Measurements from ENCODE around the gene AQP12B.

The AQP12B gene

DNA sequence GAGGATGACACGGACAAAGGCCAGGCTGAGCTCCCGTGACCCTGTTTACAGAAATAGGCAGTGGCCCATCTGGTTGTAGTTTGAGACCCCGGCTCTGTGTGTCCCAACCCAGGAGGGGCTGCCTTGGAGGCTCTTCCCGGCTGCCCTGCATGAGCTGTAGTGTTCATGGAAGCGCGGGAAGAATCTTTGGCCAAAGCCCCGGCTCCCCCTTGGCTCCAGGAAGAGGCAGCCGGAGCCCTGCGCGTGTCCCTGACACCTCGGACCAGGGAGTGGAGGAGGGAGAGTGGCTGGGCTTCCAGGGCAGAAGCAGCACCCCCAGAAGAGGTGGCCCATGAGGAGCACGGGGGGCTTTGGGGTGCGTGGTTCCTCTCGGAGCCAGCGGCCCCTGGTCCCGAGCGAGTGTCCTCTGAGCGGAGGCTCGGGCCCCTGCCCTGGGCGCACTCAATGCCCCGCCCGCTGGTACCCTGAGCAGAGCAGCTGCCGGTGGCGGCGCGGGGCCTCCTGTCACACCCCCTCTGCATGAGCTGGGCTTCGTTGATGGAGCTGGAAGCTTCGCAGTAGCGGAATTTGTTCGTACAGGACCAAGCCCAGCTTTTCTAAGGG is 35.7 kb downstream of the AQP12B start:
- no peak for DNase-seq

DNA sequence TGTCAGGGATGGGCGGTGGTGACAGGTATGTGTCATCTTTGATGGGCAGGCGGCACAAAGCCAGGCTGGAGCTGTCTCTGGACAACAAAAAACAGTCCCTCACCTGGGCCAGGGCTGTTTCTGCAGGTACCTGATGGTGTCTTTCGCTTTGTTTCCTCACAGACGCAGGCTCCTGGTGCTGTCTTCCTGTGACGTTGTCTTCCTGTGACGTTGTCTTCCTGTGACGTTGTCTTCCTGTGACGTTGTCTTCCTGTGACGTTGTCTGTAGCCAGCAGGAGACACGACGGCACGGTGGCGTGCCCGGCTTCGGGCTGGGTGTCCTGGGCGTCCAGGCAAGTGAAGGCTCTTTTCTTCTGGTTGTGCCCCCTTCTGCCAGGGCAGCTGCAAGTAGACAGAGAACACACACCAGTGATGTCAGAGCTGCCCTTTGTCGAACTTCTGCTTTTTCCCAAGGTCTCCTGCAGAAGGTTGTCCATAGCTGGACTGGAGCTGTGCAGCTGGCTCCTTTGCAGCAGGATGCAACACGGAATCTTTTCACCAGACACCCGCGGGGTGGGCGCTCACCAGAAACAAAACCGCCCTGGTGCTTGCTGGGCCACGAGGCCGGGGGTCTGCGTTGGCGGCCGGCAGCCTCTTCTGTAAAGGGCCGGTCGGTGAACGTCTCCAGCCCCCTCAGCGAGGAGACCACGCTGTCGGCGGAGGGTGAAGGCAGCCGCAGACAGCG is 36.3 kb downstream of the AQP12B start:
- peak; percentile 71 to 73 for DNase-seq

DNA sequence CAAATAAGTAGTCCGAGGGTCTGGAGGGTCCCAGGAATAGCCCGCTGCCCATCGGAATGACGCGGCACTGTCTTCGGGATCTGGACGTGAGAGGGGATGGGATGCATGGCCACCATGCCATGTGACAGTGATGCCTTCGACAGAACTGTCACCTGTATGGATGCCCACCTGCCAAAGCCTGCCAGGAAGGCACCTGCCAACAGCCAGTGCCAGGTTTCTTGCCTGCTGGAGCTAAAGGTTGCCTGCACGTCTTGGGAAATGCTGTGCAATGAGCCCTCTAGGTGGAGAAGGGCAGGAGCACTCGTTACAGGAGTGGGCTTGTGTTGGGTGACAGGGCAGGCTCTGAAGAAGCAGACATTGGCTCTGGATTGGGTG is 36.9 kb downstream of the AQP12B start:
- DNase-seq = no peak

DNA sequence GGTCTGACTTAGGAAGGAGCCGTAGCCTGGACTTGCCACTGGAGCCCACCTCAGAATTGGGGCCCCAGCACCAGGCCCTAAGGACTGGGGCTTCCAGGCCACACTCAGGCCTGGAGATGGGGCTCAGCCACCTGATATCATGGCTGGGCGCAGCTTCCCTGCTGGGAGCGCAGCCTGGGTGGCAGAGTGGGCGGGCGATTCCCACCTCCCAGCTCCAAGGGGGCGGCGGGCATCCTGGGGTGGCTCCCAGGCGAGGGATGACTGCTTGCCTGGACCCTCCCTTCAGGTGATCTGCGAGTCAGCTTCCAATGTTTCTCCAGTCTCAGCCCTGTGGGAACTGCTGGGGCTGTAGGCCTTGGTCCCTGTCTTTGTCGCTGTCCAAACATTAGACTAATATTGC is 37.3 kb downstream of the AQP12B start:
- no peak for DNase-seq

DNA sequence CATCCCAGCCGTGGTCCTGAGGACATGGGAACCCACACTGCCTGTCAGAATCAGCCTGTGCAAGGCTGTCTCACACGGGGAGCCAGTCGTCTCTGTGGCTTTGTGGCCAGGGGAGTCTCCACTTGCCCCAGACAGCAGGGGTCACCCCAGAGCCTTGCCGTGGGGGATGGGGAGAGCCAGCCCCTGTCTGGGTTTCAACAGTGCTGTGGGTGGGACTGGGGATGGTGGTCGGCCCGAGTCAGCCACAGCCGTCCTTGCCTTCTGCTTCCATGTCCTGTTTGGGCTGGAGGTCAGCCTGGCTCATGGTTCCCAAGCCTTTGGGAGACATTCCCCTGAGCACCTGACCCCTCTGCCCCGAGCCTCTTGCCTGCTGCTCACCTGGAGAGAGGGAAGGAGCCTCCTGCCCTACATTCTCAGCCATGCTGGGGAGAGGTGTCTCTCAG is 37.8 kb downstream of the AQP12B start:
- no peak for DNase-seq

DNA sequence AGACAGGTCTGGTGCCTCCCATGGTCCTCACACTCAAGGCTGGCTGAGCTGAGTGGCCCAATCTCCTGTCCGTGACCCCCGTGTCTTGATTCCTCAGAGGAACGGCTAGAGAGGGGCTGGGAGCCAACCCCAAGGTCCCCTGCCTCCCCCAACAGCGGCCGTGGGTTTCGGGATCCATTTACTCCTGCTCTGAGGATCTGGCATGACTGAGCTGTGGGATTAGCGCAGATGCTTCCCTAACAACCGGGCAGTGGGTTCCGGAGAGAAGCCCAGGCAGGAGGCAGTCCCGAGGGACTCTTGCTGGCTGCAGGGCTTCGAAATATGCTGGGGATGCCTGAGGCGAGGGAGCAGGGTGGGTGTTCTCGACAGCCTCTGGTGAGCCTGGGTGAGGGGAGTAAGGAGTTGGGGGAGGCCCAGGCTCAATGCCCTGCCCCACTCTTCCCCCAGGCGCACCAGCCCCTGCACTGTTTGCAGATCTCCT is 38.5 kb downstream of the AQP12B start:
- DNase-seq = no peak

DNA sequence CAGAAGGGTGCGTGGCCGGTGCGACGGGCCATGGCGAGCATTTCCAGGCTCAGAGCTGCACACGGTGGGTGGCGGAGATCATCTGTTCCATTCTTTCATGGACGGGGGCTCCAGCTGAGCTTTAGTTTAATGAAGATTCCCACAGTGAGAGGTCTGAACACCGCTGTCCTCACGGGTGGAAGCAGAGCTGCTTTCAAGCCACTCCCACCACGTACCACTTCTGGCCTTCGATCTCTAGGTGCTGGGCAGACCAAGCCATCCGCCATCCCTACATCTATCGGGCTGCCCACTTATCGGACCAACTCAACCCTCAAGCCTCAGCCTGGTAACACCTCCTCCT is 38.9 kb downstream of the AQP12B start:
- no peak for DNase-seq

DNA sequence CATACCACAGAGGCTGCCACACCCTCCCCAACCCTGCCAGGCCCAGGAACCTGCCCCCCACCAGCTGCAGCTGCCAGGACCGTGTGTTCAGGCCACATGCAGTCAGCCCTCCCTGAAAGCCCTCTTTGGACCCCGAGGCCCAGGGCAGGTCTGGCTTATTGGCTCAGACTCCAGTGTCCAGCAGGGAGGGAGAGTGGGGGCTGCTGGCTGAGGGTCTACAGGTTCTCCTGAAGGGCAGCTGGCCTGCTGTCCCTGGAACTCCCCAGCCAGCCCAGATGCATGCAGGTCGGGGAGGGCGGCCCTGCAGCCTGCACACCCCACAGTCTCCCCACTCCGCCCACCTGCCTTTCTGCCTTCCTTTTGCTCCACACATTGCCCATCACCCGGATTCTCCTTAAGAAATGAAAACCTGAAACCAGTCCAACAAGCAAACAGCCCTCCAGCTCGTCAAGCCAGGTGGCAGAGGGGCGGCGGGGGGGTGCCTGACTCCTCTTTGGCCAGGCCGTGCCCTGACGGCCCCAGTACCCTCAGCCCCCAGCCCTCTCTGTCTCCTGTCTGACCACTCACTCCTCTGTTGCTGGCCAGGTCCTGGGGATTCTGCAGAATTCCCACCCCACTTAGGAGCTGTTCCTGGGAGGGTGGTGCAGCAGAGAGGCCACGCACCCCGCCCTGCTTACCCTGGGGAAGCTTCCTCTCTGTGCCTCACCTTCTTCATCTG is 39.4 kb downstream of the AQP12B start:
- DNase-seq = no peak

DNA sequence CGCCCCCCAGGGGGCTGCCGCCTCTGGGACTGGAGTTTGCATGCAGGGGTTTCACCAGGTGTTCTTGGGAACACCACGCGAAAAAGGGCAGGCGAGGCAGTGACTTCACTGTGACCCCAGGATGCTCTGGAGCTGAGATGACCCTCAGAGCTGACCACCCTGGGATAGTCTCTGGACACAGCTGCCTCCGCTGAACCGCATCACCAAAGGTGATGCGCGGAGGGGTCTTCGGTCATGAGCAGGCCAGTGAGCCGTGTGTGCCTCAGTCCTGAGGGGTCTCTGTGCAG is 39.9 kb downstream of the AQP12B start:
- DNase-seq = no peak

DNA sequence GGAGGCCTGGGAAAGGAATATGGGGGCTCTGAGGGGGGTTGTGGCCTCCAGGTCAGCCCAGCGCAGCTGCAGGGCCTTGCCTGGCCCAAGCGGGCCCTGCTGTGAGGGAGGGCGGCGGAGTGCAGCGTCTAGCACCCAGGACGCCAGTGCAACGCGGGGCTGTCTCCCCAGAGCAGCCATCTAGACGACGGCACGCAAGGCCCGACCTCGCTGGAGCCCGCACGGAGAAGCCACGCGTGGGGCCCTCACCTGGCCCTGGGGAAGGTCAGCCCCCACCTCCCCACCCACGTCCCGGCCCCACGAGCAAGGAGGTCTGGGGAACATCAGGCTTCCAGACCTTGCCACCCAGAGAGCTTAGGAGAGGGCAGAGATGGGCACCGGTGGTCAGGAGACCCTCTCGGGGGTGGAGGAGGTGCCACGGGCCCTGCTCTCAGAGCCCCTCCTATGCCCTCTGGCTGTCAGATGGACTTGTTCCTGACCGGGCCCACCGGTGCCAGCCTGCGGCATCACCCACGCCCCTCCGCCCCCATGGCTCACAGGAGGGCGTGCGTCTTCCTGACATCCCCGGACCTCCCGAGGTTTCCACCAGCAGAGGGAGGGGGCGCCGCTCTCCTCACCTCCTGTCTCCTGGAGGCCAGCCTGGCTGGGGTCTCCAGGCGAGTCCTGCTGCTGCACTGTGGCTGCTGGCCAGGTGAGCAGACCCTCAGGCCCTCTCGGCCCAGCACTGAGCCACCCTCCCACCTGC is 40.5 kb downstream of the AQP12B start:
- no peak for DNase-seq

DNA sequence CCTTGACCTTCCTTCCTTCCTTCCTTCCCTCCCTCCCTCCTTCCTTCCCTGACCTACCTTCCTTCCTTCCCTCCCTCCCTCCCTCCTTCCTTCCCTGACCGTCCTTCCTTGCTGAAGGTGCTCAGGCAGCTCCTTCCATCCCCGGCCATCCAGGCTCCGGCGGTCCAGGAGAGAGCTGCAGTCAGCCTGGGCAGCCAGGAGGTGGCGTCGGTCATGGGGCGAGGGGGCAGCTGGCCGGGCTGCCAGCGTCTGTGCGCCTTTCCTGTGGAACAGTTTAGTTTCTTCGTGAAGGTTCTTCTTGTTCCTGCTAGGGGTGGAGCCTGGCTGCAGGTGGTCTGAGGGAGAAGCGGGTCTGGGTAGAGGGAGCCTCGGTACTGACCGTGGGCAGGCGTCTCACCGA is 41.7 kb downstream of the AQP12B start:
- DNase-seq = no peak

DNA sequence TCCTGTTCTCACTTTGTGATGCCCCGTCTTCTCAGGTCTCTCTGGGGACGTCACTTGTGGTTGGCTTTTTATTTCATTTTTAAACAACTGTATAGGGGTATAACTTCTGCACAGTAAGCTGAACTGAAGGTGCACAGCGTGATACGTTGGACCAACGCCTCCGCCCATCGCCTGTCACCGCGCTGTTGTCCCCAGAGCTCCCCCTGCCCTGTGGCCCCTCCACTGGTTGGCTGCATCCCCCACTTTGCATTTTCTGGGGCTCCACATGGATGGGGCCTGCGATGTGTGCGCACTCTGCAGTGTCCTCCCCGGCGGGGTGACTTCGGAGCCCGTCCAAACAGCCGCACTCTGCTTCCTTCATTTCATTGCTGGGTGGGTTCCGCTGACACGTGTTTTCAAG is 43.1 kb downstream of the AQP12B start:
- no peak for DNase-seq

DNA sequence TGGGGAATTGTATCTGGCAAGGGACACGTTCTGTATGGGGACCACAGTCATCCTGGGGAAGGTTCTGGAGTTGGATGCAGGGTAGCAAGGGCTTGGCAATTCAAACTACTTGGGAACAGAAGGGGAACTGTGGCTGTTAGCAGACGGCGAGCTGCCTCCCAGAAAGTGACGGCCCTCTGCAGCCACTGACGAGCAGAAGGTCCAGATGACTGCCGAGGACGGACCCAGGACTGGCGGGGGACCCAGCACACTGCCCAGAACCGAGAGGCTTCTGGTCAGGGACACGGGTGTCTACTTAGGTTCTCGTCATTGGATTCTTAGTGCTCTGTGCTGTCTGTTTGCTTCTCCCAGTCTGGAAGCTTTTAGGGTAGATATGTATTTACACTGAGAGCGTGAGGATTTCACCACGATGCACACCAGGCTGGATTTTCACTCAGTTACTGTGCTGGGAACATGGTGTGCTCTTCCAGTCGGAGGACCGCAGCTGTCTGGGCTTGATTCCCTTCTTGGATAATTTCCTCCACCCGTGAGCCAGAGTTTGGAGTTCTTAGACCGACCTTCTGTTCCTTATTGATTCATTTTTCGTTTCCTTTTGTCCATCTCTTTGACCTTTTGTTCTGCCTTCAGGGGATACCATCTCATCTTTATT is 44.0 kb downstream of the AQP12B start:
- no peak for DNase-seq

DNA sequence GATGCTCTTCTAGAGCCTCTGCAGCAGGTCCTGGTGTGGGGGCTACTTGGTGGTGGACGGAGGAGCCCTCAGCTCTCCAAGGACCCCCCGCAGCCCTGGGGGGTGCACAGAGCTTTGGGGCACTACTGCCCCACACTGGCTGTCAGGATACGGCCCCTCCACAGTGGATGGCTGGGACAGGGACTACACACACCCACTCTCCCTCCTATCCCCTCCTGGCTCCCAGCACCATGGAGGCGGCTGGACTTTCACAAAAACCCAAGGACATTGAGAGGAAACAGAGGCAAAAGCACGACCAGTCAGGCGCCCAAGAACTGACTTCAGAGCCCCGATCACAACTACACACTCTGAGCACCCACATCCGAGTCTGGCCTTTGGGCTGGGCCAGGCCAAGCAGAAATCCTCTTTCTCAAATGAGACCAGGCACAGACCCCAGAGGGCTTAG is 44.8 kb downstream of the AQP12B start:
- no peak for DNase-seq

DNA sequence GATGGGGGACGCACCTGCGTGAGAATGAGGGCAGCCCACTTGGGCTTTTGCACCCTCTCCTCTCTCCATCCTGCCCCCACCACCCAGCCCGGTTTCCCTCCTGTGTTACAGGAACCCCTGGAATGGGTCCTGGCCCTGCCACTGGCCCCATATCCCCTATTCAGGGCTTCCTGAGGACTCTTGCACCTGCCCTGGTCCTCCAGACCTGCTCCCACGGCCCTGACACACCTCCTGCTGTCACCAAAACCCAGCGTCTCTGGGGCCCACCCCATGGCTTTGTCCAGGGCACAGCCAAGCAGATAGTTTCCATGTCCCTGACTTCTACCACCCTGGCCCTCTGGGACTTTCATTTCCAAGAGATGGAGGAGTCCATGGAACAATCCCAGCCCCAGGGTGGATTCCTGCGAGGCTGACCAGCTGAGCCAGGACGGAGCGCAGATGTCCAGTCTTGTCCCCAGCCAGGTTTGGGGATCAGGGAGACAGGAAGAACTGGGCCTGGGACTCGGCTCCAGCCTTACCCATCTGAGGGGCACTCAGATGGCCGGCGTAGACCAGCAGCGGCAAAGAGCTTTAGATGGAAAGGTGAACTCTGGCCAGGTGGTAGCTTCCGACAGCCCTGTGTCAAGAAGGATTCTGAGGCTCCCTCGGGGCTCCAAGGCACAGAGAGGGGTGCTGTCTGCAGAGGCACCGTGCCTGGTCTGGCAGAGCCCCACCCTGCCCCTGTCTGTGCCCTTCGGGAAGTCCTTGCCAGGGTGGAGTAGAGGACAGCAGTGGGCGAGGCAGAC is 45.4 kb downstream of the AQP12B start:
- DNase-seq = no peak

DNA sequence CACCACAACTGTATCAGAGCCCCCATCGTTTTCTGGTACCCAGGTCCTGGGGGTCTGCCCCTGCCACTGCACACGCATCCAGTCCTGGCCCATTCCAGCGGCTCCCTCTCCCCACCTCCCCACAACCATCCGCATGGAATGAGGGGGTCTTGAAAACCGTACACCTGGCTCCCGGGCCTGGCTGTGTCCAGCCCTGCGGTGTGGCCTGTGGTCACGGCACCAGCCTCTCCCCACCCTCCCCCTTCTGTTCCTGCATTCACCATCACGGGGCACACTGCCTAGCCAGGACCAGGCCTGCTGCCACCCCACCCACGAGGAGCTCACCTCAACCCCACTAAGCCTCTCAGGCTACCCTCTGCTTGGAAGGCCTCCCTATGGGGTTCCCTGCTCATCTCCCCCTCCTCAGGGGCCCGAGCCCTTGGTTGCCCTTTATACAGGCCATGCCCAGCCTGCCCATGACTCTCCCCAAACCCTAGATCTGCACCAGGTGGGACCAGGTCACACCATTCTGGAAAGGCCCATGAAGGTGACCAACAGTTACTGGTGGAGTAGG is 46.0 kb downstream of the AQP12B start:
- DNase-seq = peak in 1 of 2 donors; percentile 5

DNA sequence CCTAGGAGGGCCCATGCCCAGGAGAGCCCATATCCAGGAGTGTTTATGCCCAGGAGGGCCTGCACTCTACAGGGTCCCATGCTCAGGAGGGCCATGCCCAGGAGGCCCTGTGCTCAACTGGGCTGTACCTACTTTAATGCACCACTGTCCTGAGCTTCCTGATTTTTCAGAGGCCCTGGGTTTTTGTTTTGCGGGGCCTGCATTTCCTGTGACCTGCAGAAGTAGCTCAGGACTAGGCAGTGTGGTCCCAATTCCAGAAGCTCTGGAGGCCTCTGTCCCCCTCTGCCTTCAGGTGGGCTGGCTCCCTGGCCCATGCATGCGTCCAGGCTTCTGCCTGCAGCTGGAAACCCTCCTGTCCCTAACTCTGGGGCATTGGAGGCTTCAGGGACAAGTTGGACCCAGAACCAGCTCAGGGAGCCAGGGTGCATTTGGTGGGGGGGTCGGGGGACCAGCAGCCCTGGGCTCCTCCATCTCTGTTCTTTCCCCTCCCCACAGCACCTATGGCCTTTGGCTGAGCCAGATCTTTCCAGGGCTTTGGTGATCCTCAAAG is 46.6 kb downstream of the AQP12B start:
- peak in 1 of 2 donors; percentile 6 for DNase-seq

DNA sequence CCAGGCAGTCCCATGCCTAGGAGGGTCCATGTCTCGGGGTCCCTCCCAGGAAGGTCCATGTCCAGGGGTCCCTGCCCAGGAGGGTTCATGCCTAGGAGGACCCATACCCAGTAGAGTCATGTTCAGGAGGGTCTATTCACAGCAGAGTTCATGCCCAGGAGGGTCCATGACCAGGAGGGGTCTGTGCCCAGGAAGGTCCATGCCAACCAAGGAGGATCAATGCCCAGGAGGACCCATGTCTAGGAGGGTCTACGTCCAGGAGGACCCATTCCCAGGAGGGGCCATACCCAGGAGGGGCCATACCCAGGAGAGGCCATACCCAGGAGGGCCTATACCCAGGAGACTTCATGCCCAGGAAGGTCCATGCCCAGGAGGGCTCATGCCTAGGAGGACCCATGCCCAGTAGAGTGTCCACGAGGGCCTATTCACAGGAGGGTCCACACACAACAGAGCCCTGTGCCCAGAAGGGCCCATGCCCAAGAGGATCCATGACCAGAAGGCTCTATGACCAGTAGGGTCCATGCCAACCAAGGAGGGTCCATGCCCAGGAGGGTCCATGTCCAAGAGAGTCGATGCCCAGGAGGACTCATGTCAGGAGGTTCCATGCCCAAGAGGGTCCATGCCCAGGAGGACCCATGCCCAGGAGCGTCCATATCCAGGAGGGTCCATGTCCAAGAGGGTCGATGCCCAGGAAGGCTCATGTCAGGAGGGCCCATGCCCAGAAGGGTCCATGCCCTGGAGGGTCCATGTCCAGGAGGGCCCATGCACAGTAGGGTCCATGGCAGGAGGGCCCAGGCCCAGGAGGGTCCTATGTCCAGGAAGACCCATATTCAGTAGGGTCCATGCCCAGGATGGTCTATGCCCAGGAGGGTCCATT is 47.3 kb downstream of the AQP12B start:
- no peak for DNase-seq

DNA sequence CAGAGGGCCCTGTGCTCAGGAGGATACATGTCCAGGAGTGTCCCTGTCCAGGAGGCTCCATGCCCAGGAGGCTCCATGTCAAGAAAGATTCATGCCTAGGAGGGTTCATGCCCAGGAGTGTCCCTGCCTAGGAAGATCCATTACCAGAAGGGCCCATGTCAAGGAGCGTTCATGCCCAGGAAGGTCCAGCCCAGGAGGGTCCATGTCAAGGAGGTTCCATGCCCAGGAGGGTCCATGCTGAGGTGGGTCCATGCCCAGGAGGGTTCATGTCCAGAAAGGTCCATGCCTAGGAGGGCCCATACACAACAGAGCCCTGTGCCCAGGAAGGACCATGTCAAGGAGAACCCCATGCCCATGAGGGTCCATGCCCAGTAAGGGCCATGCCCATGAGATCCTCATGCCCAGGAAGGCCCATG is 50.4 kb downstream of the AQP12B start:
- DNase-seq = peak in 1 of 2 donors; percentile 9

DNA sequence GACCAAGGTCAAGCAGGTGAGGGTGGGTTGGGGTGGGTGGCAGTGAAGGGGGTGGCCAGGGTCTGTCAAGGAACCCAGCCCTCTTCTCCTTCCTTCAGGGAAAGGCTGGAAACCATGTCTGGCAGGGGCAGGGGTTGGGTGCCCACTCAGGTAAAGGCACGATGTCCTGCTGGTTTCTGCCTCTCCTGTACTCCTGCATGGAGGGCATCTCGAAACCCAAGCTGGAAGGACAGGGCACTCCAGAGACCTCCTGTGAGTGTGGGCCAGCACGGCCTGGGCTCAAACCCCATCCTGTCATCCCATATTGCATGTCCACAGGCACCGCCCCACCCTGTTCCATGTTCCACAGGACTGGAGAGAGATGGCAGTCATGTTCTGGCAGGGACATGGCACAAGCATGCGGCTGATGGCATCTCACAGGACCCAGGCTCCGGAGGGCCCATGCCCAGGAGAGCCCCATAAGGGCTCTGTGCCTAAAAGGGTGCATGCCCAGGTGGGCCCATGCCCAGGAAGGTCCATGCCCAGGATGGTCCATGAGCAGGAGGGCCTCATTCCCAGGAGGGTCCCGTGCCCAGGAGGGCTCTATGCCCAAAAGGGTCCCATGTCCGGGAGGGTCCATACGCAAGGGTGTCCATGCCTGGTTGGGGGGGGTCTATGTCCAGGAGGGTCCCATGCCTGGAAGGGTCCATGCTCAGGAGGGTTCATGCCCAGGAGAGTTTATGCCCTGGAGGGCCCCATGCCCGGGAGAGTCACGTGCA is 51.0 kb downstream of the AQP12B start:
- peak in 1 of 2 donors; percentile 10 for DNase-seq
